H1 (cell line): Measurements from ENCODE around the gene ING4. TPM values are rescaled to one million over a fixed set of nuclear protein-coding genes. Genes with fewer than 3 reads are reported as not detected.
A peak's percentile ranks its signal among the peaks of the same experiment; 100 is the strongest.

ENCODE experiments used
- CTCF ChIA-PET: fragments of 300-600 bp; sonication (Branson Sonifier 250); formaldehyde crosslinking; loops from one replicate; lab custom pipeline; 2021; ENCODE audit not compliant: partially characterized antibody; lab: Charles Lee
- POLR2A ChIA-PET: fragments of 300-600 bp; sonication (Branson Sonifier 250); formaldehyde crosslinking; loops from one replicate; lab custom pipeline; 2021; ENCODE audit warnings: inconsistent platforms; ENCODE audit not compliant: partially characterized antibody; lab: Charles Lee
- DNase-seq, 2 experiments: peaks; one replicate each; pipeline versions ENCODE4 v3.0.0 to v3.0.0-alpha.2; 2010 to 2022; ENCODE audit warnings: low spot score in 2 of 2, low read depth in 1 of 2, mixed read lengths in 1 of 2
- FAIRE-seq: peaks from 2 replicates; lab custom pipeline; 2011; peaks lifted over from hg19 to GRCh38; lab: Jason Lieb, UNC
- H2AFZ ChIP-seq: 2 replicates; pipeline ENCODE4 v1.8.1; 2012; ENCODE audit warnings: low read length, inconsistent platforms
- H2AK5ac ChIP-seq: 2 replicates; pipeline ENCODE4 v1.6.1; 2013; ENCODE audit warnings: low read depth, low read length
- H2BK120ac ChIP-seq: replicated peaks from 2 replicates; pipeline ENCODE3; 2013; ENCODE audit warnings: low read depth, low read length, inconsistent platforms
- H2BK12ac ChIP-seq: 2 replicates; pipeline ENCODE4 v1.6.1; 2013; ENCODE audit warnings: low read depth, low read length
- H2BK15ac ChIP-seq: 2 replicates; pipeline ENCODE4 v1.6.1; 2013; ENCODE audit warnings: low read length
- H2BK20ac ChIP-seq: 2 replicates; pipeline ENCODE4 v1.6.1; 2013; ENCODE audit warnings: low read length
- H2BK5ac ChIP-seq: 2 replicates; pipeline ENCODE4 v1.6.1; 2013; ENCODE audit warnings: low read depth, low read length
- H3K14ac ChIP-seq: 2 replicates; pipeline ENCODE4 v1.6.1; 2013; ENCODE audit warnings: inconsistent platforms; ENCODE audit not compliant: insufficient read length
- H3K18ac ChIP-seq: 2 replicates; pipeline ENCODE4 v1.6.1; 2013; ENCODE audit warnings: low read length; ENCODE audit errors: extremely low read depth
- H3K23ac ChIP-seq: 2 replicates; pipeline ENCODE4 v1.6.1; 2013; ENCODE audit warnings: inconsistent platforms; ENCODE audit not compliant: insufficient read length
- H3K23me2 ChIP-seq: 2 replicates; pipeline ENCODE4 v1.6.1; 2013; ENCODE audit warnings: low read depth, low read length
- H3K27ac ChIP-seq: 2 replicates; pipeline ENCODE4 v1.6.1; 2011; ENCODE audit warnings: low read depth, low read length, inconsistent platforms
- H3K27me3 ChIP-seq, 4 experiments: replicated peaks in 1 of 4; 1 replicate in 1 of 4; 2 replicates in 3 of 4; pipeline versions ENCODE4 v1.6.1 to v1.8.1; 2011 to 2013; ENCODE audit warnings: low read length in 3 of 4, mild to moderate bottlenecking in 3 of 4, inconsistent platforms in 2 of 4, mixed read lengths in 2 of 4, moderate library complexity in 1 of 4; ENCODE audit not compliant: control insufficient read depth in 3 of 4, insufficient read depth in 3 of 4; ENCODE audit errors: extremely low read depth in 1 of 4
- H3K36me3 ChIP-seq, 4 experiments: 2 replicates each; pipeline versions ENCODE4 v1.6.1 to v1.8.1; 2011 to 2013; ENCODE audit warnings: mild to moderate bottlenecking in 4 of 4, low read length in 3 of 4, moderate library complexity in 2 of 4, control low read depth in 1 of 4, inconsistent platforms in 1 of 4; ENCODE audit not compliant: insufficient read depth in 4 of 4, control insufficient read depth in 2 of 4
- H3K4ac ChIP-seq: replicated peaks from 2 replicates; pipeline ENCODE3; 2013; ENCODE audit warnings: low read length, low read depth, mixed read lengths, inconsistent platforms; ENCODE audit not compliant: insufficient read length
- H3K4me1 ChIP-seq, 4 experiments: replicated peaks in 1 of 4; 1 replicate in 1 of 4; 2 replicates in 3 of 4; pipeline versions ENCODE4 v1.6.1 to v1.8.1; 2011 to 2013; ENCODE audit warnings: low read length in 3 of 4, inconsistent platforms in 2 of 4, mixed read lengths in 1 of 4; ENCODE audit not compliant: insufficient read depth in 4 of 4, control insufficient read depth in 3 of 4
- H3K4me2 ChIP-seq, 2 experiments: 2 replicates each; pipeline versions ENCODE4 v1.6.1 to v1.8.1; 2011 to 2013; ENCODE audit warnings: low read depth in 2 of 2, low read length in 2 of 2, control low read depth in 1 of 2, inconsistent platforms in 1 of 2, mild to moderate bottlenecking in 1 of 2; ENCODE audit not compliant: insufficient read depth in 1 of 2
- H3K4me3 ChIP-seq, 4 experiments: fragments of 200-600, 300-600 bp in 1 of 4; sonication (generic), shearing (Covaris generic), sonication (Bioruptor Twin) in 1 of 4; 2 replicates each; pipeline versions ENCODE4 v1.5.1 to v1.8.1; 2011 to 2016; ENCODE audit warnings: low read length in 4 of 4, low read depth in 3 of 4, control low read depth in 2 of 4, inconsistent platforms in 2 of 4, mild to moderate bottlenecking in 2 of 4, mixed read lengths in 1 of 4, moderate library complexity in 1 of 4; ENCODE audit not compliant: insufficient read depth in 2 of 4; ENCODE audit errors: extremely low read depth in 1 of 4
- H3K56ac ChIP-seq: replicated peaks from 2 replicates; pipeline ENCODE3; 2013; ENCODE audit warnings: low read depth, mild to moderate bottlenecking, mixed read lengths, low read length, inconsistent platforms; ENCODE audit not compliant: insufficient read length
- H3K79me1 ChIP-seq: 2 replicates; pipeline ENCODE4 v1.6.1; 2013; ENCODE audit warnings: low read depth, low read length, control low read depth
- H3K79me2 ChIP-seq, 2 experiments: 2 replicates each; pipeline versions ENCODE4 v1.6.1 to v1.8.1; 2012 to 2013; ENCODE audit warnings: low read length in 2 of 2, mild to moderate bottlenecking in 2 of 2, inconsistent platforms in 1 of 2; ENCODE audit not compliant: insufficient read depth in 2 of 2, control insufficient read depth in 1 of 2
- H3K9ac ChIP-seq, 4 experiments: replicated peaks in 1 of 4; 1 replicate in 1 of 4; 2 replicates in 3 of 4; pipeline versions ENCODE4 v1.6.1 to v1.8.1; 2011 to 2013; ENCODE audit warnings: low read depth in 3 of 4, low read length in 3 of 4, control low read depth in 2 of 4, mild to moderate bottlenecking in 2 of 4, moderate library complexity in 2 of 4, inconsistent platforms in 1 of 4; ENCODE audit errors: extremely low read depth in 1 of 4
- H3K9me3 ChIP-seq, 2 experiments: 2 replicates each; pipeline versions ENCODE4 v1.6.1 to v1.8.1; 2012 to 2013; ENCODE audit warnings: mild to moderate bottlenecking in 2 of 2, moderate library complexity in 2 of 2, control low read depth in 1 of 2, inconsistent platforms in 1 of 2, low read depth in 1 of 2, low read length in 1 of 2, mixed read lengths in 1 of 2; ENCODE audit not compliant: insufficient read depth in 2 of 2
- H4K20me1 ChIP-seq, 2 experiments: replicated peaks in 1 of 2; 2 replicates each; pipeline versions ENCODE3 to v1.8.1; 2011 to 2013; ENCODE audit warnings: inconsistent platforms in 2 of 2, low read length in 2 of 2, mild to moderate bottlenecking in 1 of 2; ENCODE audit not compliant: insufficient read depth in 2 of 2, control insufficient read depth in 1 of 2
- H4K5ac ChIP-seq: 2 replicates; pipeline ENCODE4 v1.6.1; 2013; ENCODE audit warnings: low read length, low read depth, mixed read lengths, inconsistent platforms; ENCODE audit not compliant: insufficient read length
- H4K8ac ChIP-seq: 2 replicates; pipeline ENCODE4 v1.8.0; 2013; ENCODE audit warnings: mild to moderate bottlenecking, moderate library complexity, low read length, inconsistent platforms; ENCODE audit not compliant: insufficient read depth; ENCODE audit errors: extremely low read depth
- H4K91ac ChIP-seq: replicated peaks from 2 replicates; pipeline ENCODE3; 2013; ENCODE audit warnings: low read length, mixed read lengths, inconsistent platforms; ENCODE audit not compliant: insufficient read length
- KDM5A ChIP-seq: fragments of 200-600 bp; IDR thresholded peaks from 2 replicates; pipeline ENCODE4 v1.7.1; 2012; ENCODE audit warnings: mild to moderate bottlenecking, low read length, inconsistent platforms, mixed read lengths
- YY1 ChIP-seq: IDR thresholded peaks from 2 replicates; pipeline ENCODE4 v1.6.1; 2011; ENCODE audit warnings: low read depth, mild to moderate bottlenecking, low read length
- WGBS, 2 experiments: shearing (Covaris generic) in 1 of 2; methylation state at CpG; one replicate each; pipeline versions ENCODE4 v1.1.6 to v1.1.7; 2013 to 2015; ENCODE audit warnings: low lambda C conversion rate in 2 of 2, mixed read lengths in 2 of 2, inconsistent platforms in 1 of 2, low coverage in 1 of 2, missing lambda C conversion rate in 1 of 2; ENCODE audit not compliant: insufficient replicate concordance in 2 of 2, insufficient coverage in 1 of 2, insufficient read length in 1 of 2; ENCODE audit errors: extremely low coverage in 1 of 2, missing lambda C conversion rate in 1 of 2; 5-methylcytosine and 5-hydroxymethylcytosine counted together
- polyA plus RNA-seq, 7 experiments: library from polyadenylated mRNA; depleted of rRNA in 3 of 7; stranded (reverse) in 5 of 7; unstranded in 2 of 7; fragments of >200 nt in 5 of 7; fragments of 200-250 nt in 2 of 7; gene quantifications; 1 replicate in 5 of 7; 2 replicates in 1 of 7; 4 replicates in 1 of 7; pipeline versions ENCODE4 v1.2.1 to v1.2.3, GENCODE V29; 2011 to 2013; ENCODE audit warnings: missing spikeins in 2 of 7, mixed read lengths in 2 of 7
- total RNA-seq: library from RNA; stranded (reverse); fragmentation: NEBNext Ultra II Directional; extraction: Animal tissue kit (Norgen Biotek cat#: 25700); gene quantifications from 2 replicates; pipeline ENCODE4 v1.2.1, GENCODE V29; 2021

ING4 gene
- total and polyA plus RNA-seq, 2 of the 8 experiments (the other 6 are each of a cell fraction or from before 2014, with no cell fraction given): 22.9 to 28.6 TPM

DNA sequence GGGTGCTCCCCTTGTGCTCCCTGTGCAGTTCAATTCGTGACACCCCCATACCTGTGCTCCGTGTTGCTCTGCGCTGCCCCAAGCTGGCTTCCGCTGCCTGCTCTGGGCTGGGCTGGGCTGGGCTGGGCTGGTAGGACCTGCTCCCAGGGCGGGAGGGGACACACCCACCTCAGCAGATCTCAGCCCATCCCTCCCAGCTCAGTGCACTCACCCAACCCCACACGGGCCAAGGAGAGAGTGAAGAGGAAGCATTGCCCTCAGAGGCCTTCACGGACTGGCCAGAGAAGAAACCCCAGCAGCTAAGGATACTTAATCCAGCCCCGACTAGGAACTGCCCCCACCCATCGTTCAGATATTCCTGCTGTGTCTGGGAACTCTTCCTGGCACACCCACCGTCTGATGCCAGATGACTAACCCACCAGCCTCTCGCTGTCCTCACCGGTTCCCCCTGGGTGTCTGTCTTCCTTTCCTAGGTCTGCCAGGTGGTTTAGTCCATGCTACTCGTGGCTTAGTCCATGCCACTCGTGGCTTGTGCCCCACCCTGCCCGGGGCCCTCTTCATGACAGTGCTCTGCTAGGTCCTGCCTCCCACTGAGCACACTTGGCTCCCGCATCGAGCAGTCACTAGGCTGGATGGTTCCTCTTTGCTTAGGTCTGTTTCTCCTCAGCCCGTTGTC lies 26.9 kb downstream of the ING4 start, which contains the start of gene LPAR5:
LPAR5 (minus strand) TSS at position 104 of the 676 bp plus-strand sequence. CDS start 14,711 bp downstream, outside the sequence.
- no peaks in the 10 kb centered on the region for H3K79me2 ChIP-seq
- H3K56ac ChIP-seq: no peak within 1 kb of the TSS
- 0 out of 2 replicates have a peak within 1 kb of the TSS, but pooled peaks have one; percentile 10 for H2BK15ac ChIP-seq
- no peak within 1 kb of the TSS for H3K14ac ChIP-seq
- POLR2A ChIA-PET: interaction anchor here (1.0 to 2.2 kb wide), 4 partner anchors 10 to 190 kb away, joined by 3 to 9 read pairs (median 5); no protein-coding TSS in a partner anchor
- H2BK5ac ChIP-seq: no peak within 1 kb of the TSS
- H3K4me2 ChIP-seq: no peak within 1 kb of the TSS; a peak in 1 of 4 replicates
- no peaks in the 10 kb centered on the region for H4K20me1 ChIP-seq
- no peak within 1 kb of the TSS for H4K5ac ChIP-seq
- H4K91ac ChIP-seq: peak within 1 kb of the TSS; percentile 19
- no peaks in the 10 kb centered on the region for H3K79me1 ChIP-seq
- 0 out of 2 replicates have a peak within 1 kb of the TSS, but pooled peaks have one; percentile 44 for H2BK12ac ChIP-seq
- peak within 1 kb of the TSS; percentile 7; the same call in 1 of the 2 replicates for H4K8ac ChIP-seq
- H3K9me3 ChIP-seq: no peaks in the 10 kb centered on the region
- H3K23me2 ChIP-seq: no peaks in the 10 kb centered on the region
- no peaks in the 10 kb centered on the region for H3K27me3 ChIP-seq
- no peak for FAIRE-seq
- no peak for DNase-seq
- no peak within 1 kb of the TSS for H3K27ac ChIP-seq
- H3K4ac ChIP-seq: no peak within 1 kb of the TSS
- TF ChIP-seq YY1 (no peak), KDM5A (no peak)
- peaks cover 0 to 11% (median 2%) of the 10 kb centered on the region in 4 experiments; a peak in 5 of 7 replicates for H3K4me1 ChIP-seq
- H3K4me3 ChIP-seq: no peak within 1 kb of the TSS
- CTCF ChIA-PET: interaction anchor here (0.5 to 5.1 kb wide), 14 partner anchors 8 to 1040 kb away, joined by 3 to 38 read pairs (median 4); partner anchors contain the start of gene ACRBP
- H3K18ac ChIP-seq: no peak within 1 kb of the TSS
- no peak within 1 kb of the TSS for H3K23ac ChIP-seq
- no peak within 1 kb of the TSS for H3K9ac ChIP-seq
- H3K36me3 ChIP-seq: no peaks in the 10 kb centered on the region
- WGBS, 2 experiments: 75% methylated on average over 18 of the region's 18 CpGs; no CpG with 5 or more reads in 1 of the 2 experiments
- H2AK5ac ChIP-seq: no peak within 1 kb of the TSS
- peak within 1 kb of the TSS; percentile 52; the same call in 1 of the 2 replicates for H2AFZ ChIP-seq
- no peak within 1 kb of the TSS for H2BK20ac ChIP-seq
- no peak within 1 kb of the TSS for H2BK120ac ChIP-seq
